HCT116 (cell line): Measurements from ENCODE around the gene TRPV2.

Source experiments
- EZH2 ChIP-seq: fragments of 200-600 bp; sonication (generic); IDR thresholded peaks from 2 replicates; pipeline ENCODE4 v1.6.1; 2017; ENCODE audit warnings: antibody characterized with exemption, mixed run types
- EZH2phosphoT487 ChIP-seq: fragments of 200-600 bp; IDR thresholded peaks from 2 replicates; pipeline ENCODE4 v1.6.1; 2018; ENCODE audit warnings: antibody characterized with exemption, borderline replicate concordance
- JUND ChIP-seq: IDR thresholded peaks from 2 replicates; pipeline ENCODE4 v1.6.1; 2012
- POLR2A ChIP-seq: IDR thresholded peaks from 2 replicates; pipeline ENCODE4 v1.7.0; 2011; ENCODE audit warnings: borderline replicate concordance; ENCODE audit not compliant: insufficient read depth, insufficient read length; ENCODE audit errors: extremely low read depth
- POLR2AphosphoS5 ChIP-seq: IDR thresholded peaks from 2 replicates; pipeline ENCODE4 v1.6.1; 2011; ENCODE audit warnings: mild to moderate bottlenecking, low read depth, low read length, moderate library complexity
- SP1 ChIP-seq: IDR thresholded peaks from 2 replicates; pipeline ENCODE4 v1.6.1; 2012; ENCODE audit warnings: low read depth
- TCF7L2 ChIP-seq: IDR thresholded peaks from 2 replicates; pipeline ENCODE4 v1.7.0; 2011; ENCODE audit warnings: borderline replicate concordance, inconsistent platforms; ENCODE audit not compliant: insufficient read depth, insufficient read length; ENCODE audit errors: extremely low read depth
- YY1 ChIP-seq: IDR thresholded peaks from 2 replicates; pipeline ENCODE4 v1.6.1; 2011; ENCODE audit warnings: low read length, low read depth, moderate library complexity, mild to moderate bottlenecking; ENCODE audit not compliant: insufficient replicate concordance; ENCODE audit errors: extremely low read depth
- TF ChIP-seq, protein P1 (sequence below), 3 experiments: fragments of 200-600 bp in 1 of 3; sonication (generic) in 1 of 3; IDR thresholded peaks in 2 of 3; conservative IDR thresholded peaks in 1 of 3; 2 replicates each; pipeline ENCODE4 v1.5.1; 2012 to 2017; ENCODE audit warnings: low read depth in 2 of 3, low read length in 2 of 3, antibody characterized with exemption in 1 of 3, borderline replicate concordance in 1 of 3, control low read depth in 1 of 3, mild to moderate bottlenecking in 1 of 3, mixed read lengths in 1 of 3, mixed run types in 1 of 3, moderate library complexity in 1 of 3; ENCODE audit not compliant: insufficient read depth in 1 of 3
- TF ChIP-seq, protein P2 (sequence below): IDR thresholded peaks from 2 replicates; pipeline ENCODE4 v1.6.1; 2012

DNA sequence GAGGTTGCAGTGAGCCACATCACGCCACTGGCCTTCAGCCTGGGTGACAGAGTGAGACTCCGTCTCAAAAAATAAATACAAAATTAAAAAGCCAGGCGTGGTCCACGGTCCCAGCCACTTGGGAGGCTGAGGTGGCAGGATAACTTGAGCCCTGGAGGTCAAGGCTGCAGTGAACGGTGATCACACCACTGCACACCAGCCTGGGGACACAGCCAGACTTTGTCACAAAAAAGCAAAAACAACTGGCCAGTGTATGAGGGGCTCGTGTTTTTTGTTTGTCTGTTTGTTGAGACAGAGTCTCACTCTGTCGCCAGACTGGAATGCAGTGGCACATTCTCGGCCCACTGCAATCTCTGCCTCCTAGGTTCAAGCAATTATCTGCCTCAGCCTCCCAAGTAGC, 35.7 kb upstream of the TRPV2 start:
- TF ChIP-seq, protein P1, sequence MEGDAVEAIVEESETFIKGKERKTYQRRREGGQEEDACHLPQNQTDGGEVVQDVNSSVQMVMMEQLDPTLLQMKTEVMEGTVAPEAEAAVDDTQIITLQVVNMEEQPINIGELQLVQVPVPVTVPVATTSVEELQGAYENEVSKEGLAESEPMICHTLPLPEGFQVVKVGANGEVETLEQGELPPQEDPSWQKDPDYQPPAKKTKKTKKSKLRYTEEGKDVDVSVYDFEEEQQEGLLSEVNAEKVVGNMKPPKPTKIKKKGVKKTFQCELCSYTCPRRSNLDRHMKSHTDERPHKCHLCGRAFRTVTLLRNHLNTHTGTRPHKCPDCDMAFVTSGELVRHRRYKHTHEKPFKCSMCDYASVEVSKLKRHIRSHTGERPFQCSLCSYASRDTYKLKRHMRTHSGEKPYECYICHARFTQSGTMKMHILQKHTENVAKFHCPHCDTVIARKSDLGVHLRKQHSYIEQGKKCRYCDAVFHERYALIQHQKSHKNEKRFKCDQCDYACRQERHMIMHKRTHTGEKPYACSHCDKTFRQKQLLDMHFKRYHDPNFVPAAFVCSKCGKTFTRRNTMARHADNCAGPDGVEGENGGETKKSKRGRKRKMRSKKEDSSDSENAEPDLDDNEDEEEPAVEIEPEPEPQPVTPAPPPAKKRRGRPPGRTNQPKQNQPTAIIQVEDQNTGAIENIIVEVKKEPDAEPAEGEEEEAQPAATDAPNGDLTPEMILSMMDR (IDR thresholded peaks at IDR 0.05 in 2 of 3, conservative IDR thresholded peaks at IDR 0.05 in 1 of 3; ENCODE audit: borderline replicate concordance in 1 of 3, insufficient read depth in 1 of 3, low read depth in 2 of 3, low read length in 2 of 3): no peak
- TF ChIP-seq POLR2A (no peak), TCF7L2 (no peak), POLR2AphosphoS5 (no peak), EZH2 (no peak), YY1 (no peak), EZH2phosphoT487 (no peak), SP1 (no peak), JUND (no peak)
- TF ChIP-seq, protein P2, sequence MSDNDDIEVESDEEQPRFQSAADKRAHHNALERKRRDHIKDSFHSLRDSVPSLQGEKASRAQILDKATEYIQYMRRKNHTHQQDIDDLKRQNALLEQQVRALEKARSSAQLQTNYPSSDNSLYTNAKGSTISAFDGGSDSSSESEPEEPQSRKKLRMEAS: no peak
